IPS-NIHi11 (cell line): ENCODE data around the gene SEZ6L2.
"Not testable (repeated sequence)": the region's sequence is repeated elsewhere in the genome, so short reads cannot be mapped to it uniquely, and the experiment has no call there.

Experiments used
- DNase-seq: peaks from one replicate; pipeline ENCODE4 v3.0.0; 2012; ENCODE audit warnings: mixed read lengths, low spot score

SEZ6L2 gene

DNA sequence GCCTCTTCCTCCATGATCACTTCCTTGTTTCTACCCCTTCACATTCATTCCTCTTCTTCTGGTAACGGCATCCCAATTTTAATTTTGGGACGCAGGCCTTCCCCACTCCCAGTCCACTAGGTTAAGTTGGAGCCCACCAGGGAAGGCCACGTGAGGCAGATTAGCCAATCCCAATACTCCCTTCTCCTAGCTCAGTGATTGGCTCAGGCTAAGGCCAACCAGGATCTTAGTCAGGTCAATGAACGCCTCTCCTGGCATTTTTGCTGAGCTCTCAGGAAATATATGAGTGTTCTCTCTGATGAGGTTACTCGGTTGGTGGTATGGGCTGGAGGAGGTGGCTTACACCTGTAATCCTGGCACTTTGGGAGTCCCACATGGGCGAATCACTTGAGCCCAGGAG is 15.4 kb downstream of the SEZ6L2 start:
- DNase-seq, result no peak

DNA sequence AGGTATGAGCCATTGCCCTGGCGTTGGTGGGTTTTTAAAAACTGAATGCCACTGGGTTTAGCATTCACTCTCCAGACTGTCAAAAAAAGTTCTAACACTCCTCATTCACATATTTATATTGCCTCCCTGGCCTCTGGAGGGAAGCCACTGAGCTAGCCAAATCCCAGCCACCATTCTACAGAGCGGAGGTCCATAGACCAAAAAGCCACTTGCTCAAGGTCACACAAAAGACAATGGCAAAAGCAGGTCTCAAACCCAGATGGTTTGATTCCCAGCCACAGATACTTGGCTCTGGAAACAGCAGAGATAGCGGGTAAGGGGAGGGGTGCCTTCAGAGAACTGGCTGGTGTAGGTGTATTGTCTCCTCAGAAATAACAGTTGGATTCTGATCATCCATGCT is 18.3 kb downstream of the SEZ6L2 start:
- DNase-seq, result no peak

- no peak for DNase-seq
These were observed 21.2 kb downstream of the SEZ6L2 start for GRCh38 chr16:29878172-29878571.

DNA sequence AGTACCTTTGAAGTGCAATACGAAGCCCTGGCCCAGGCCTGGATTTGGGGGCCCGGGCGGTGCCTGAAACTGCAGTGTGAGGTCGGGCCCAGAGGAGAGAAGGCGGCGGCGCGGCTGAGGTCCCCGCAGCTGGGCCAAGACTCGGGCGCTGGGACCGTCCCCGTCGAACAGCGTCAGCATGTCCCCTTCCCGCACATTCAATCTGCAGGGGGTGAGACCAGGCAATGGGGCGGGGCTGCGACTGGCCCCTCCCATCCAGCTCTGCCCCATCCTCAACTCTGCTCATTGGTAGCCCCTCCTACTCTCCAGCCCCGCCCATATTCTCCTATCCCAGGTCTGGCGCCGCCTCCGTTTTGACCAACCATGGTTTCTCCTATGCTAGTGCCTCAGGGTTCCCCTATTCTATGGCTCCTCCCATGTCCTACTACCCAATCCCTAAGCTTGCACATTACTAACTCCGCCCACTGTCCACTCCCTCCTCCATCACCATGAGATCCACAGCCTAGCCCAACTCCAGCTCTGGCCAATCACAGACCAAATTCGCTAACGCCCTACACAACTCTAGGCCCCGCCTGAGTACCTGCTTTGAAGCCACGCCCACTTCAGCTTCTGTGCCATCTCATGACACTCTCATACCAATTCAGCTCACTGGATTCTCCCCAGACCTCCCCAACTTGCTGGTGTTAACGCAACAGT is 21.9 kb downstream of the SEZ6L2 start:
- DNase-seq, result peak; percentile 98

GRCh38 chr16:29876594-29877249 is 22.6 kb downstream of the SEZ6L2 start:
- DNase-seq, result peak; percentile 57

DNA sequence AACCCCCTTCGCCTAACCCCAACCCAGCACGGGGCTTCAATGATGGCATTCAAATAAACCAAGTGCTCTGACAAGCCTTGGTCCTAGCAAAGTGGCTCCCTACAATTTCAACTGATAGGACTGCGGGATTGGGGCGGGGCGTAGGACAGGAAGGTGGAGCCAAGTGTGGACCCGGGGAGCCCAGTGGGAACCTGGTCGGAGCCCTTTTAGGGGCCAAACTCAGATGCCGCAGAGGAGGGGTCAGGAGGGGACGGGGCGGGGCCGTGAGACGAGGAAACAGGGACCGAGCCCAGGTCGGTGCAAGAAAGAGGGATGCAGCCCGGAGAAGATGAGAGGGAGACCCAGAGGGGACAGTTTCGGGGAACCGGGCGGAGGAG is 23.1 kb downstream of the SEZ6L2 start:
- peak; percentile 58 for DNase-seq

DNA sequence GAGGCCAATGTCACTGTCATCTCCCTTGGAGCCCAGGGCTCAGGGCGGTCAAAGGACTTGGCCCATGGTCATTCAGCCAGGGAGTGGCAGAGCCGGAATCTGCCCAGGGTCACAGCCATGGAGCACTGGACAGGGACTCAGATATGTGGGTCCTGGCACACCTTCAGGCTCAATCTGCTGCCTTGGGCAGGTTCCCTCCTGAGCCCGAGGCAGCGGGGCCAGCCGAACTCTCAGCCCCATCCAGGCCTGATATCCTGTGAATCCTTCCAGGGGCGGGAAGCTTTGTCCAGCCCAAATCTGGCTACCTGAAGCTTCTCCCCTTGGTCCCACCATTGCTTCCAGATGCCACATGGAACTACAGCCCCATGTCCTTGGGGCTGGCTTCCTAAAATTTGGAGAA is 24.1 kb downstream of the SEZ6L2 start:
- DNase-seq, result no peak

DNA sequence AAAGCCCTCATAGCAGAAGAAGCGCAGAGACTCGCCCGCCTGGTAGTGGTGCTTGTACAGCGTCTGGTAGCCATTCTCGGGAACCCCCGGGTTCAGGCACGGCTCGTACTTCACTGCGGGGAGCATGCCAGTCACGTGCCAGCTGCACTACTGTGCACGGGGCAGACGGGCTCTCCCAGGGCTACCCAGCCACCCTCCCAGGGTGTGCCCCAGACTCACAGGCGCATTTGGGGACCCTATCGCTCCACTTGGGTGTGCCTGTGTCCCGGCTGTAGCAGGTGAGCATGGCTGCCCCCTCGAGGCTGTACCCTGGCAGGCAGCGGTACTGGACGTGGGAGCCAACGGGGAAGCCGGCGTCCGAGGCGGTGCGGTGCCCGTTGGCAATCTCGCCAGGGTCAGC is 26.0 kb downstream of the SEZ6L2 start:
- no peak for DNase-seq

DNA sequence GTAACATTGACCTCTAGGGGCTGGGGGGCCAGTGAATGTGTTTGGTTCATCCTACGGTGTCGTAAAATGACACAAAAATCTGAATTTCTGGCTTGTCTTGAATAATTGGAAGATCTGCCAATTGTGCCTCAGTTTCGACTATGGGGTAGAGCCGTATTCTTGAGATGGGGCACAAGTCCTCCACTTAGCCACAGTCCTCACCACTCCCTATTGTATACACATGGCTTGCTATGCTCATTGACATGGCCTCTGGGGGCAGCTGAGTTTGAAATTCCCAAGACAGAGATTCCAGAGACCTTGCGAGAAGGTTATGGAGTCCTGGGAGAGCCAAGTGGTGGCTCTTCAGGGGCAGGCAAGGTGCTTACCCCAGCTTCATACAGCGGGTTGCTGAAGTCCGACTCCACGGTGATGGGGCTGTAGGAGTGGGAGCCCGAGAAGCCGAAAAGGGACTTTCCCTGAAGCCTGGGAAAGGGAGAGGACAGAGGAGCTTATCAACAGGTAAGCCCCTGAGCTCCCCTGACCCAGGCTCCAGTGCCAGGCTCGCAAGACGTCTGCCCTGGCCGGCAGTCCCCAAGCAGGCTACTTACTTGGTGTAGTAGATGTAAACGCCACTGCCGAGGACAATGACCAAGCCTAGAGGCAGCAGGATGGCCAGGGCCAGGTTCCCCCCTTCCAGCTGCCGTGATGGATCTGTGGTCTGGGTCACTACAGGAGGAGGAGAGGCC is 27.4 kb downstream of the SEZ6L2 start:
- no peak for DNase-seq

GRCh38 chr16:29869067-29869466 is 30.3 kb downstream of the SEZ6L2 start:
- DNase-seq, result not testable (repeated sequence)

DNA sequence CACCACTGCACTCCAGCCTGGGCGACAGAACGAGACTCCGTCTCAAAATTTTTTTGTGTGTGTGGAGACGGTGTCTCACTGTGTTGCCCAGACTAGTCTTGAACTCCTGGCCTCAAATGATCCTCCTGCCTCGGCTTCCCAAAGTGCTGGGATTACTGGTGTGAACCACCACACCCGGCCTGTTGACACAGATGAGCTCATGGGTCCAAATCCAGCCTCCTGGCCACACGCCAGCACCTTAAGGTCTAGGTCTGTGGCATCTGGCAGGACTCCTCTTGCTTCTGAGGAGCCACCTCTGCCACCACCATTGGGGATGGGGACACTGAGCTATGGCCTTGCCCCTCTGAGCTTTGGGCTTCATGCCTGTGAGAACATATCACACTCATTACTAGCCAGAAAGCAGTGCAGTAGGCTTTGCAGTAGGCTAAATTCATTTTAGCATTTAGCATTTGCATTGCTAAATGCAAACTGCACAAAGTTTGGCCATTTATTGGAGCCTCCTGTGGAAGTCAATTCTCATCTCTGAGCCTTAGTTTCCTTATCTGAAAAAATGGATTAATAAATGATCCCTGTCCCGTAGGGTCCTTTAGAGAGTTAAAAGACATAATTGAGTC is 30.8 kb downstream of the SEZ6L2 start:
- DNase-seq, result no peak

DNA sequence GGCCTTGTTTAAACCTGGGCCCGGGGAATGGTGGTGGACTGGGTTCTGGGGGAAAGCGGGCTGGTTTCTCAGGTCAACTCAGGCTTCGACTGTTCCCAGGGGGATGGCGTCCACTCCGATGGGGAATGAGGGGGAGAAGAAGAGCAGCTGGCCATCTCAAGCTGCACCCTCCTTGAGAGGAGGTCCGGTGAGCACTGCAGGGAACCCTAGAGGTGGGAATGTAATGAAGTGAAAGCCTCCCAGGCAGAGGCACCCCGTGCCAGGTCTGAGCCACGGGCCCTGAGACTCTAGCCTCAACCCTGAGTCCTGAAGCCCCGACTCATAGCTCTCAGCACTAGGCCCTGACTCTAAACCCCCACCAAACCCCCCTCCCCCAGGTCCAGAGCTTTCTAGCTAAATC is 35.1 kb downstream of the SEZ6L2 start:
- DNase-seq, result no peak

DNA sequence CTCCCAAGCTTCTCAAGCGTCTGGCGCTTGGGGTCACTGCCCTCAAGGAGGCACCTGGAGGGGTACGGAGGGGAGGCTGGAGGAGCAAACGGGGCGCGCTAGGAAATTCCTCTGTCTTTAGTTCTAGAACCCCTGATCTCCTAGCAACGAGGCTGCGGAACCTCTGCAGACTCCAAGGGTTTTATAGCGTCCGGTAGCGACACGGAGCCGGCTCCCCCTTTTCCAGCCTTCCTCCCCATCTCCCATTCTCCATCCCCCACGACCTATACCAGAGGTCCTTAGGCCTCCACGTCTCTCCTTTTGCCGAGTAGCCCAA is 35.7 kb downstream of the SEZ6L2 start:
- DNase-seq, result no peak

DNA sequence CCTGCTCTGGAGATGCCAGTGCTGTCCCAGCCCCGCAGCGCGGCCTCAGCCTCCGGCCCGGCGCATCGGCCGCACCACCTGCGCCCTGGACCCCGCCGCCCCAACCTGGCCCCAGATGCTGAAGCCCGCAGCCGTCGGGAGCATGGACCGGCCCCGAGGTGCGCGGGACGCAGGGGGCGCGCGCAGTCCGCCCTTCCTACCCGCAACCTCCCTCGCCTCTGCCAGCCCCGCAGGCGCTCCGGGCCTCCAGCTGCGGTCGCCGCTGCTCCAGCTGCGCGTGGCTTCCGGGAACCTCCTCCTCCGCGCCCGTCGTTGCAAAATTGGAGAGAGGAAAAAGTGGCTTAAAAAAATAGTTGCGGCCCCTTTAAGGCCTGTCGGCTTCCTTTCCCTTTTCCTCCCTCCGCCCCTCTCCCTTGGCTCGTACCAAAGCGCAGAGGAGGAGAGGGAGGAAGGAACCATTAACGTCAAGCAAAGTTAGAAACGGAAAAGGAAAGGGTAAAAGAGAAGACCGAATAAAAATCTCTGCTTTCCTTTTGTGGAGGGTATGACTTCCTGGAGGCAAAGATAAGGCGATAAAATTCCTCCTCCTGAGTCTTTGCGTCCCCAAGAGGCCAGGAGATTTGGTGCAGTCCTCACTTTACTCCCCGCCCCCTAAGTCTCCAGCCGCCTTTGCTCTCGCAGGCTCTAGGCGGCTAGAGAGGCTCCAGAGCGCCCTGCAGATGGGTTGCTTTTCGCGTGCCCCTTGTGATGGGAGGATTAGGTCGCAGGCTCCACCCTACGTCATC is 36.3 kb downstream of the SEZ6L2 start, which contains the start of gene CDIPT:
Gene CDIPT, minus strand, starts transcription at position 343 of the 785 bp plus-strand sequence. CDS start 369 bp downstream, outside the sequence.
- peak; percentile 89 for DNase-seq

DNA sequence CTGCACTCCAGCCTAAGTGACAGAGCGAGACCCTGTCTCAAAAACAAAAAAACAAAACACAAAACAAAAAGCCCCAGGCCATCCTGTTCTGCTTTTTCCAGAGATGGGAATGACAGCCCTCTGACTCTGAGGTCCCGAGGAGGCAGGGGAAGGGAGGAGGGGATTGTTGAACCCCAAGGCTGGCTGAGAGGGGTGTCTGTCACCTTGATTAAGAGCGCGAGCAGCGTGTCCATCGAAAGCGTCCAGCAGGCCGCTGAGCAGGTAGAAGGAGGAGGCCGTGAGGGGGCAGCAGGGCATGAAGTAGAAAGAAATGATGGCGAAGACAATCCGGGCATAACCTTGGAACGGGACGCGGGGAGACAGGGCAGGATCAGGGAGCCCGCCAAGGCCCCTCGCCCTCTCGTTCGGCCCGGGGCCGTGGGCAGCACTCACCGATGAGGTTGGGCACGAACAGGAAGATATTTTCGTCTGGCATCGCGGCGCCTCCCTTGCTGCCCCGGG is 36.9 kb downstream of the SEZ6L2 start:
- peak; percentile 36 for DNase-seq

DNA sequence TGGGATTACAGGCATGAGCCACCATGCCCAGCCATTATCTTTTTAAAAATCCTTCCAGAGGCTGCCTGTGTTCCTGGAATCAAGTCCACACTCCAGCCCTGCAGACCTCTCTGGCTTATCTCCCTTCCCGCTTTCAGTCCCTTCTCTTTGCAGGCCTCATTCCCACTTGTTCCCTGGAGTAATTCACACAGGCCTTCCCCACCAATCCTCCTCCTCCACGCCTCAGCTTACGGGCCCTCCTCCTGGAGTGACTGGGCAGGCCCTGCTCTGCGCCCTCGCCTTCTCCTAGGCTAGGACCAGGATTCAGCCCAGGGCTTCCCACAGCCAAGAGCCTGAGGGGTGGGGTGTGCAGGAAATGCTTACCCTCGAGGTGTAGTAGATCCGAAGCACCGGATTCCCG is 39.1 kb downstream of the SEZ6L2 start:
- DNase-seq, result no peak

DNA sequence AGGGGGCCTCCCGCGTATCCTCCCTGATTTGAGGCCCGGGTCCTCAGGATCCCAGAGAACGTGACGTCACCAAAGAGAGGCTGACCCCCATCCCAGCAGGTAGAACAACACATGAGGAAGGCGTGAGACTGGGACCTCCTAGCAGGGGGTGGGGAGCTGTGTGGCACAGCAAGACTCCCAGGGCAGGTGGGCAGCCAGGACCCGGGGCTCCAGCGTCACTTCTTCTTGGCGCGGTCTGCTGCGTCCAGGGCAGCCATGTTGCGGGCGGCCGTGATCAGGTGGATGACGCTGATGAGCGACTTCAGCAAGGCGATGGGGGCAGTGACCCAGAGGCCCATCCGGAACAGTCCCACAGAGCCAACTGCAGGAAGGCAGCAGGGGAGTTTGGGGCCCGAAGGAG is 40.4 kb downstream of the SEZ6L2 start:
- no peak for DNase-seq

GRCh38 chr16:29858149-29858849 is 41.1 kb downstream of the SEZ6L2 start:
- no peak for DNase-seq

GRCh38 chr16:29857133-29857760 is 42.1 kb downstream of the SEZ6L2 start:
- DNase-seq, result no peak

DNA sequence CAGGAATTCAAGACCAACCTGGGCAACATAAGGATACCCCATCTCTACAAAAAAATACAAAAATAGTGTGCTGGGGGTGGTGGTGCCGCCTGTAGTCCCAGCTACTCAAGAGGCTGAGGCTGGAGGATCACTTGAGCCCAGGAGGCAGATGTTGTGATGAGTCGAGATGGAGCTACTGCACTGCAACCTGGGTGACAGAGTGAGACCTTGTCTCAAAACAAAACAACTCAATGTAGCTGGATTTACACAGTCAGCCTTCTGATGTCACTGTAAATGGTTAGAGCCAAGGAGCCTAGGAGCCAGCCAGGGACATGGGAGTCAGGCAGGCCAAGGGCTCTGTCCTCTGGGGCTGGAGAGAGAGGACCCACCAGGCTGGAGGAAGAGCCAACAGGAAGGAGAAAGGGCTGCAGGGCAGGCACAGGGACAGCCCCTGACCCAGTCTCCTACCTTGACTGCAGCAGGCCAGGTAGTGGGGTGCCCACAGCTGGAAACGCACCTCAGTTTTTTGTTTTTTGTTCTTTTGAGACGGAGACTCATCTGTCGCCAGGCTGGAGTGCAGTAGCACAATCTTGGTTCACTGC is 44.7 kb downstream of the SEZ6L2 start:
- DNase-seq, result no peak
